K562 (cell line): ENCODE data around the gene TEX101. TPM values are rescaled to one million over a fixed set of nuclear protein-coding genes. Genes with fewer than 3 reads are reported as not detected.

Source experiments
- ATAC-seq: fragments of 200-7000 bp; cut with Tn5 transposase; 3 replicates; pipeline ENCODE4 v1.9.1; 2020; ENCODE audit warnings: moderate library complexity
- BruUV-seq: library from RNA; stranded (reverse); fragments of 400-500 nt; replicated peaks from 2 replicates; lab custom pipeline; 2021; lab: Mats Ljungman, UMichigan
- CTCF ChIA-PET: fragments of 300-600 bp; formaldehyde crosslinking; extraction: SDS; loops from one replicate; lab custom pipeline; 2021; ENCODE audit warnings: low intra/inter-chr PET ratio; lab: Yijun Ruan, JAX
- POLR2A ChIA-PET: fragments of 300-600, 350-650 bp; sonication (Branson Sonifier 250); formaldehyde crosslinking; extraction: SDS; loops from one replicate; lab custom pipeline; 2021; ENCODE audit warnings: antibody characterized with exemption, inconsistent platforms; lab: Yijun Ruan, JAX
- DNase-seq, 4 experiments: peaks; one replicate each; pipeline versions ENCODE4 v3.0.0 to v3.0.0-alpha.2; 2011 to 2018; ENCODE audit warnings: low spot score in 3 of 4, mixed read lengths in 3 of 4; ENCODE audit errors: extremely low read depth in 1 of 4
- FAIRE-seq: peaks from 2 replicates; lab custom pipeline; 2011; peaks lifted over from hg19 to GRCh38; lab: Jason Lieb, UNC
- H2AFZ ChIP-seq: 2 replicates; pipeline ENCODE4 v1.6.0; 2011; ENCODE audit warnings: low read depth, low read length, control low read depth, inconsistent platforms
- H3K27ac ChIP-seq: fragments of 200-600 bp; 3 replicates; pipeline ENCODE4 v1.8.0; 2011; ENCODE audit warnings: low read depth, mild to moderate bottlenecking, control low read depth, inconsistent platforms, low read length, moderate library complexity, mixed read lengths; ENCODE audit errors: extremely low read depth
- H3K27me3 ChIP-seq, 2 experiments: fragments of 300-600 bp in 1 of 2; 2 replicates in 1 of 2; 3 replicates in 1 of 2; pipeline versions ENCODE4 v1.6.0 to v1.8.0; 2011; ENCODE audit warnings: inconsistent platforms in 2 of 2, low read length in 2 of 2, mild to moderate bottlenecking in 1 of 2, mixed read lengths in 1 of 2, moderate library complexity in 1 of 2; ENCODE audit not compliant: control insufficient read depth in 2 of 2, insufficient read depth in 2 of 2
- H3K36me3 ChIP-seq: fragments of 300-600 bp; 3 replicates; pipeline ENCODE4 v1.8.0; 2011; ENCODE audit warnings: mild to moderate bottlenecking, low read length, inconsistent platforms; ENCODE audit not compliant: control insufficient read depth, insufficient read depth
- H3K4me1 ChIP-seq, 2 experiments: fragments of 200-600 bp in 1 of 2; replicated peaks in 1 of 2; 2 replicates in 1 of 2; 3 replicates in 1 of 2; pipeline versions ENCODE4 v1.5.1 to v1.8.0; 2011; ENCODE audit warnings: inconsistent platforms in 2 of 2, low read length in 2 of 2, mild to moderate bottlenecking in 1 of 2, mixed read lengths in 1 of 2, moderate library complexity in 1 of 2; ENCODE audit not compliant: control insufficient read depth in 2 of 2, insufficient read depth in 2 of 2
- H3K4me2 ChIP-seq: 2 replicates; pipeline ENCODE4 v1.6.1; 2011; ENCODE audit warnings: low read length, control low read depth, inconsistent platforms, mixed read lengths; ENCODE audit not compliant: insufficient read depth
- H3K4me3 ChIP-seq: fragments of 200-600 bp; sonication (generic), shearing (Covaris generic); 2 replicates; pipeline ENCODE4 v1.5.1; 2016; ENCODE audit warnings: control low read depth, inconsistent platforms
- H3K79me2 ChIP-seq: fragments of 200-600 bp; 3 replicates; pipeline ENCODE4 v1.8.0; 2011; ENCODE audit warnings: low read length, inconsistent platforms; ENCODE audit not compliant: control insufficient read depth, insufficient read depth
- H3K9ac ChIP-seq, 2 experiments: 2 replicates each; pipeline versions ENCODE4 v1.6.0 to v1.6.1; 2011; ENCODE audit warnings: low read depth in 2 of 2, low read length in 2 of 2, control low read depth in 1 of 2, inconsistent platforms in 1 of 2, mild to moderate bottlenecking in 1 of 2, mixed read lengths in 1 of 2; ENCODE audit not compliant: insufficient read depth in 1 of 2
- H3K9me1 ChIP-seq: one replicate; pipeline ENCODE4 v1.6.0; 2011; ENCODE audit warnings: inconsistent platforms, mild to moderate bottlenecking, low read length, moderate library complexity; ENCODE audit not compliant: control insufficient read depth, insufficient read depth
- H3K9me3 ChIP-seq: replicated peaks from 2 replicates; pipeline ENCODE4 v1.5.1; 2011; ENCODE audit warnings: low read depth, low read length, inconsistent platforms; ENCODE audit not compliant: control insufficient read depth, insufficient read depth
- H4K20me1 ChIP-seq: replicated peaks from 2 replicates; pipeline ENCODE4 v1.6.1; 2011; ENCODE audit warnings: low read length, inconsistent platforms, mixed read lengths; ENCODE audit not compliant: control insufficient read depth, insufficient read depth
- CTCF ChIP-seq, 3 experiments: IDR thresholded peaks in 2 of 3; conservative IDR thresholded peaks in 1 of 3; 2 replicates each; pipeline ENCODE4 v1.5.1; 2011 to 2012; ENCODE audit warnings: low read length in 3 of 3, mild to moderate bottlenecking in 3 of 3, control low read depth in 2 of 3, improper control_type of control experiment in 1 of 3, inconsistent platforms in 1 of 3, low read depth in 1 of 3, mixed read lengths in 1 of 3, moderate library complexity in 1 of 3; ENCODE audit not compliant: insufficient read depth in 2 of 3
- HINFP ChIP-seq: fragments of 450-650 bp; conservative IDR thresholded peaks from 2 replicates; pipeline ENCODE4 v1.6.1; 2016; ENCODE audit warnings: missing genetic modification characterization, low read depth, mild to moderate bottlenecking, control low read depth, missing compliant biosample characterization
- RAD21 ChIP-seq, 2 experiments: fragments of 250-450 bp in 1 of 2; fragments of 450-650 bp in 1 of 2; sonication (Bioruptor Pico) in 1 of 2; formaldehyde crosslinking in 1 of 2; IDR thresholded peaks in 1 of 2; conservative IDR thresholded peaks in 1 of 2; 2 replicates each; pipeline versions ENCODE4 v1.4.0 to v1.8.0; 2020 to 2022; ENCODE audit warnings: mild to moderate bottlenecking in 2 of 2, moderate library complexity in 1 of 2
- RB1 ChIP-seq: fragments of 450-650 bp; IDR thresholded peaks from 2 replicates; pipeline ENCODE4 v1.6.1; 2017; ENCODE audit warnings: low read depth, mild to moderate bottlenecking
- RFX1 ChIP-seq: fragments of 450-650 bp; IDR thresholded peaks from 2 replicates; pipeline ENCODE4 v1.6.1; 2016; ENCODE audit warnings: mild to moderate bottlenecking, moderate library complexity
- ZKSCAN1 ChIP-seq: fragments of 150-350 bp; IDR thresholded peaks from 2 replicates; pipeline ENCODE4 v1.6.1; 2016; ENCODE audit warnings: low read depth, low read length
- ZNF512 ChIP-seq: IDR thresholded peaks from 2 replicates; pipeline ENCODE4 v1.6.1; 2016; ENCODE audit warnings: missing genetic modification characterization, missing compliant biosample characterization
- WGBS: fragments of 100-300 bp; shearing (Covaris generic); methylation state at CpG from one replicate; pipeline ENCODE4 v1.1.6; 2016; ENCODE audit warnings: low coverage, mixed read lengths; ENCODE audit not compliant: insufficient coverage; ENCODE audit errors: missing lambda C conversion rate; 5-methylcytosine and 5-hydroxymethylcytosine counted together
- in situ Hi-C: fragments of 300-500 bp; cut with MboI; formaldehyde crosslinking; loops from 4 replicates; pipeline ENCODE4 v1.15.0; 2018; ENCODE audit warnings: inconsistent platforms, mixed read lengths
- intact Hi-C: fragments of 100-400 bp; cut with micrococcal nuclease; formaldehyde crosslinking; loops from 2 replicates; pipeline ENCODE4 v1.14.2; 2022
- polyA plus RNA-seq, 8 experiments: library from polyadenylated mRNA; depleted of rRNA in 4 of 8; stranded (reverse) in 5 of 8; unstranded in 3 of 8; fragments of >200 nt; fragmentation: Nextera tagmentation in 2 of 8; fragmentation: Illumina TruSeq in 1 of 8; extraction: Ambion mirVana in 2 of 8; extraction: Trizol in 1 of 8; gene quantifications; 2 replicates each; pipeline versions ENCODE4 v1.2.1 to v1.2.3, GENCODE V29; 2011 to 2014; ENCODE audit warnings: inconsistent platforms in 1 of 8, missing spikeins in 1 of 8
- total RNA-seq, 7 experiments: library from RNA; depleted of rRNA in 6 of 7; stranded (reverse); fragments of >200 nt in 6 of 7; fragmentation: Illumina TruSeq in 2 of 7; extraction: Trizol in 2 of 7; gene quantifications; 2 replicates each; pipeline versions ENCODE4 v1.2.1 to v1.2.3, GENCODE V29; 2011 to 2021; ENCODE audit warnings: low replicate concordance in 1 of 7

TEX101 gene
- total and polyA plus RNA-seq, 9 of the 15 experiments (the other 6 are each of a cell fraction or from before 2014, with no cell fraction given): 0.10 to 0.36 (median 0.14) TPM; not detected in 6

- no peaks in the 10 kb centered on the region; a peak in 1 of 5 replicates for H3K4me1 ChIP-seq
- ATAC-seq: peak; percentile 72
- no peaks in the 10 kb centered on the region for H3K9me3 ChIP-seq
- ChIA-PET POLR2A (interaction anchor here (0.5 to 0.9 kb wide), 2 partner anchors 66 to 94 kb away, joined by 3 to 4 read pairs; no protein-coding TSS in a partner anchor), CTCF (no interaction called here)
- H3K4me3 ChIP-seq: no peak overlapping the region
- peak in 1 of 4 experiments; percentile 15 for DNase-seq
- in situ Hi-C loops (no loop called here), intact Hi-C loops (loop anchor here (10.0 kb wide), 1 partner anchor 111 kb away; no protein-coding TSS in a partner anchor)
- no peak overlapping the region for H3K4me2 ChIP-seq
- H3K79me2 ChIP-seq: no peaks in the 10 kb centered on the region
- H4K20me1 ChIP-seq: no peaks in the 10 kb centered on the region
- peak; percentile 75 for FAIRE-seq
- no peak overlapping the region for H3K9ac ChIP-seq
- TF ChIP-seq ZKSCAN1 (no peak), RFX1 (peak; percentile 26; the same call in 1 of the 2 replicates), CTCF (IDR thresholded peaks at IDR 0.05 in 2 of 3, conservative IDR thresholded peaks at IDR 0.05 in 1 of 3; ENCODE audit: insufficient read depth in 2 of 3, low read depth in 1 of 3, low read length in 3 of 3) (peak; percentile 37 to 62 (median 53); a peak in 5 of 6 replicates), RB1 (no peak), RAD21 (CRISPR knock-in tag; conservative IDR thresholded peaks at IDR 0.05 in 1 of 2, IDR thresholded peaks at IDR 0.05 in 1 of 2) (peak; percentile 7 to 46; a peak in 2 of 4 replicates), ZNF512 (tag) (peak; percentile 99), HINFP (tag) (peak; percentile 34; the same call in 1 of the 2 replicates)
- H3K27me3 ChIP-seq: peaks cover 6 to 8% of the 10 kb centered on the region in 2 experiments; a peak in 2 of 5 replicates
- BruUV-seq: no TSS peak
- H3K27ac ChIP-seq: no peak overlapping the region
- 5% methylated on average over 8 of the region's 8 CpGs for WGBS
- no peaks in the 10 kb centered on the region for H3K36me3 ChIP-seq
- 0 out of 2 replicates have a peak overlapping the region, but pooled peaks have one; percentile 3 for H2AFZ ChIP-seq
- H3K9me1 ChIP-seq: no peaks in the 10 kb centered on the region
Observed at GRCh38 chr19:43425567-43426392, 11.1 kb downstream of the TEX101 start.
